ENCODE measurements around the gene MYRIP.
"Not testable (repeated sequence)": the region's sequence is repeated elsewhere in the genome, so short reads cannot be mapped to it uniquely, and the experiment has no call there.

Gene MYRIP

GRCh38 chr3:40037582-40037981 is 228.2 kb downstream of the MYRIP start:
- no peak for DNase-seq (ENCODE audit: low read depth in 2 of 2)

- DNase-seq (ENCODE audit: low read depth in 2 of 2) = no peak
These were observed 233.5 kb downstream of the MYRIP start for GRCh38 chr3:40042752-40043443.

- DNase-seq (ENCODE audit: low read depth in 2 of 2) = no peak
These were observed 234.0 kb downstream of the MYRIP start for GRCh38 chr3:40043444-40043755.

DNA sequence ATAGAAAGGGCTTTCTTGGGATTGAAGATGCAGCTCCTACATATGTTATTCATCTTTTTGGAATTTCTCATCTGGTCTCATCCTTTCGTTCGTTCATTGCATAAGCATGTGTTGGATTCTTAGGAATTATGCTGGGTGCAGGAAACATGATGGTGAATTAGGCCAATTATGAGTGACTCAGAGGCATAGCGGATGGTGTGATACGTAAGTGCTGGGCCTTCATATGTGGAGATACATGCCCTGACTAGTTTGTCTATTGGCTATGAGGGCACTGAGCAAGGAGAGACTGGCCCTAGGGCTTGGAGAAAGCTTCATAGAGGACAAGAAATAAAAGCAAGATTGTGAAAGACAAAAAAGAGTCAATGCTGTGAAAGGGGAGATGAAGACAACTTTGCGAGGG is 235.1 kb downstream of the MYRIP start:
- no peak for DNase-seq (ENCODE audit: low read depth in 2 of 2)

GRCh38 chr3:40045051-40045450 is 235.6 kb downstream of the MYRIP start:
- no peak for DNase-seq (ENCODE audit: low read depth in 2 of 2)

GRCh38 chr3:40046149-40046548 is 236.7 kb downstream of the MYRIP start:
- no peak for DNase-seq (ENCODE audit: low read depth in 2 of 2)

GRCh38 chr3:40047406-40047805 is 238.0 kb downstream of the MYRIP start:
- no peak for DNase-seq (ENCODE audit: low read depth in 2 of 2)

GRCh38 chr3:40053663-40054062 is 244.3 kb downstream of the MYRIP start:
- DNase-seq (ENCODE audit: low read depth in 2 of 2) = no peak

- no peak for DNase-seq (ENCODE audit: low read depth in 2 of 2)
These were observed 245.3 kb downstream of the MYRIP start for GRCh38 chr3:40054568-40055222.

DNA sequence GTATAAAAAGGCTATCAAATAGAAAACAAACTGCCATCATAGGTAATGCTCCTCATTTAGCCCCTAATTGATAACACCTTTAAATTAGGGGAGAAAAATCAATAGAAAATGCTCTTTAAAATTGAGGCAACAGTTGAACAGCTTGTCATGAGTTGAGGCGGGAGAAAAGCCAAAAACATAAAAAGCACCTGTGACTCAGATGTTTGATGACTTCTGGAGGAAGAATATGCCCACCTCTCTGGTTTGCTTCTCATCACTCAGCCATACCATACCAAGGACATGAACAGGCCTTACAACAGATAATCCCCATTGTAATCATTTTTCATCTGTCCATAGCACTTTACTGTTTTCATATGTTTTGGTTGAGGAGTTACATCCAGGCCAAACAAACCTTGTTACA is 246.0 kb downstream of the MYRIP start:
- DNase-seq (ENCODE audit: low read depth in 2 of 2) = no peak

DNA sequence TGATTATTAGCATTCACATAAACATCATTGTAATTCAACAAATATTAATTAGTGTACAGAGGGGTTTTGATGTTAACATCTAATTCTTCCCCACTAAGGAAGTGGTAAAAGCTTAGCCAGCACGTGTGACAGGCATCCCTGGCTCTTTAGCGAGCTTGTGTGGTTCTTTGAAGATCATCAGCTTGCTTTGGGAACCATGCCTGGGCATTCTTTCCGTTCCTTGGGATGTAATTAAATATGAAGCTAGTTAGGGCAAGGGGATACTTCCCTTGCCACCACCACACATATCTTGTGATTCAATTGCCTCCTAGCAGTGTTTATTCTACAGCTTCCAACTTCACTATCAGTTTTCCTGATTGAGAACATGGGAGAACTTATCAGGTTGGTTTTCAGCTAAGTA is 246.5 kb downstream of the MYRIP start:
- DNase-seq (ENCODE audit: low read depth in 2 of 2) = no peak

DNA sequence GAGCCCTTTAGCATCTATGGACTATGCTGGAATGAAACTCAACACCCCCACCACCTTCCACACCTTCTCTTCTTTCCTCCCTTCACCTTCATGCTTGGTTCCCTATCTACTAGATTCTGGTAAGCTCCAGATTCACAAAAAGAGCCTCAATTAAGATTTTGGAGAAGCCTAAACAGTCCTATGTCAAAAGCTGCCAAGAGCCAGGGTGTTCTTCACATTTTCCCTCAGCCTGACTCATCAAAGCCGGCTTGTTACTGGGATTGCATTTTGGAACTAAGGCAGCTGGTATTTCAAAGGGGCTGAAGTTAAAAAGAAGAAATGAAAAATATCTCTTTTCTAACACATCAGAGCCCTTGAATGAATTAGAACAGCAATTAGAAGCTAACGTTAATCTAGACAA is 247.7 kb downstream of the MYRIP start:
- no peak for DNase-seq (ENCODE audit: low read depth in 2 of 2)

- no peak for DNase-seq (ENCODE audit: low read depth in 2 of 2)
These were observed 248.4 kb downstream of the MYRIP start for GRCh38 chr3:40057786-40058185.

DNA sequence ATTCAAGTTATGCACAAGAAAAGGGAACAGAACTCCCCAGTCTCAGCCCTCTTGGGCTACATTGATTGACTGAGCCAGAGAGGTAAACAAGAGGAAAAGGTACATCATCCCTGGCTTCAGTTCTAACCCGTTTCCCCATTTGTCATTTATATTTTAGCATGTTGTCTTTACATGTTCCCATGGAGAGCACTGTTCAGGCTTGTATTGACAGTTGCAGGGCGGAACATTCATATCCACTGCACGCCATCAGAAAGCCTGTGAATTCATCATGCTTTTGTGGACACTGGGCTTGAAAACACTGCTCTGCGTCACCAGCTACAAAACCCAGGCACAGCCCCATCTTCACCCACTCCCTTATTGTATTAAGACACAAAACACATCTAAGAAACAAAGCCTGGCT is 259.2 kb downstream of the MYRIP start:
- DNase-seq (ENCODE audit: low read depth in 2 of 2) = no peak

DNA sequence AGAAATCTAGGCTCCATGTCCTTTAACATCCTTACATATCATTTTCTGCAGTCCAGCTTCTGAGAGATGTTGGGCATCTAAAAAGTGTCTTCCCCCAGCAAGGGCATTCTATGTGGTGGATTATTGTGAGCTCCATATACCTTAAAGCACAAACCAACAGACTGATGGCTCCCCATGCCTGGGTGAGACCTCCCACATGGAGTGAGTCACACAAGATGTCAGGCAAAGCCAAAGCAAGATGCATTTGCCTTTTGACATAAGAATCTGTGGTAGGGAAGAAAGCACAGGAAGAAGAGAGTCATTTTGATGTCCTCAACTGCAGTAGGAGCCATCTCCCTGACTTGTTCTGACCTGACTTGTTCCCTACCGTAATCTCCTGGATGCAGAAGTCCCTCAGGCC is 261.4 kb downstream of the MYRIP start:
- DNase-seq (ENCODE audit: low read depth in 2 of 2) = no peak

GRCh38 chr3:40071683-40072238 is 262.4 kb downstream of the MYRIP start:
- no peak for DNase-seq (ENCODE audit: low read depth in 2 of 2)

DNA sequence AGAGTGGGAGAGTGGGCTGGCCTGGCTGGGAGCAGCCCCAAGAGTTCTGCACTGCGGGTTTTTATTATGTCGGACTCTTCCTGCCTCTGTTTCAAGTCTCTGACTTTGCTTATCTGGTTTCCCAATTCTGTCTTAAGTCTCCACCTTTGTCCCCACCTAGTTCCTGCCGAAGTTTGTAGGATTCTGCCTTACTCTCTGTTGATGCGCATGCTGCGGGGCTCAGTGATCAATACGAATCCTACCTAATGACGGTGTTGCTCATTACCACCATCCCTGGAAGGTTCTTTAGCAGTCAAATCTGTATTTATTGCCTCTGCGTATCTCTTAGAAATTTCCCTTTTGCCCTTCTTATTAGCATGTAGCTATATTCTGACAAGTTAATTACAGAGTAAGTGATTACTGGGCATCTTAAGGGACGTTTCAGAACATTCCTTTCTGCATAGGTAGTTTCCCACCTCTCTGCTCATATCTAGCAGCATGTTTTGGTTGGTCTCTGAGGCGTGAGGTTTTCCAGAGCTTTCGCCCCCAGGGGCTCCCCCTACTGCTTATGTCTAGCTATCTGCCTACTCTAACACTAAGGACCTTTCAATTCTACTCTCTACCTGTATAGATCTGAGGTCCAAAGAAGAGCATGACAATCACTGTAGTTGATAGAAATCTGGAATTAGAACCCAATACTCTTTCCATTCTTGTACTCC is 264.1 kb downstream of the MYRIP start:
- no peak for DNase-seq (ENCODE audit: low read depth in 2 of 2)

GRCh38 chr3:40077139-40077538 is 267.7 kb downstream of the MYRIP start:
- not testable (repeated sequence) for DNase-seq (ENCODE audit: low read depth in 2 of 2)

GRCh38 chr3:40077828-40078492 is 268.6 kb downstream of the MYRIP start:
- DNase-seq (ENCODE audit: low read depth in 2 of 2) = not testable (repeated sequence)

GRCh38 chr3:40078590-40078989 is 269.2 kb downstream of the MYRIP start:
- no peak for DNase-seq (ENCODE audit: low read depth in 2 of 2)

GRCh38 chr3:40079203-40079846 is 269.9 kb downstream of the MYRIP start:
- no peak for DNase-seq (ENCODE audit: low read depth in 2 of 2)

DNA sequence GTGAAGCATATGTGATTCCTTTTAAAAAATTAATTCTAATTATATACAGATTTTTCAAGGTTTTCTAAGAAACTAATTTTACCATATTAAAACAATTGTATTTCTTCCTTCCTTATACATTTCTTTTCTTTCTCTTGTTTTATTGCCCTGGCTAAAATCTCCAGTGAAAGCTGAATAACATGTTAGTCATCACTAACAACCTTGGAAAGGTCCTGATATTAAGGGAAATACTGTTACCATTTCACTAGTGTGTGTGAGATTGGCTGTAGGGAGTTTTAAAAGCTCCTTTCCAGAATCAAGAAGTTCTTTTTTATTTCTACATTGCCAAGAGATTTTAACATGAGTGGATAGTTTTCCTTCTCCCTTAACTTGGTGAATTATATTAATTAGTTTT is 270.4 kb downstream of the MYRIP start:
- DNase-seq (ENCODE audit: low read depth in 2 of 2) = no peak
